Measurements from ENCODE around the gene SFMBT1. TPM values are rescaled to one million over a fixed set of nuclear protein-coding genes. Genes with fewer than 3 reads are reported as not detected.

The SFMBT1 gene
- total RNA-seq, 2 donors from 2014 or later = 6.9 to 17.6 TPM

DNA sequence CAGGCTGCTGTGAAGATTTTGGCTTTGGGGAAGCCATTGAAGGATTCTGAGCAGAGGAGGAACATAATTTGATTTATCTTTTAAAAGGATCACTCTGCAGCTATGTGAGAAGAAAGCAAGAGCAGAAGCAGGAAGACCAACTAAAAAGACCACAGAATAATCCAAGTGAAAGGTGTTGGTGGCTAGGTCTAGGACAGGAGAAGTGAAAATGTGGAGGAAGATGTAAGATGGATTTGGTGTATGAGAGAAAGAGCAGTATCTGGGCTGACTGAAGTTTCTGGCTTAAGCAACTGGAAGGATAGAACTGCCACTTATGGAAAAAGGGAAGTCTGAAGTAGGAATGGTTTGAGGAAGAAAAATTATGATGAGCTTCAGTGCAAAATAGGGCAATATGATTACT, 62.0 kb downstream of the SFMBT1 start:
- H3K27me3 ChIP-seq = no peaks in the 10 kb centered on the region
- H3K4me1 ChIP-seq = peaks cover 8% of the 10 kb centered on the region
- no peaks in the 10 kb centered on the region for H3K36me3 ChIP-seq (replicated peaks in 1 of 2; ENCODE audit: insufficient read depth in 1 of 2, low read depth in 2 of 2)
- peak overlapping the region in 2 of 4 donors; percentile 0 to 7 for H3K27ac ChIP-seq
- ATAC-seq (no peak), DNase-seq (no peak)
- intact Hi-C loops (cut with DNase I) = no loop called here
- H3K4me3 ChIP-seq = no peak overlapping the region
- H3K9me3 ChIP-seq = no peaks in the 10 kb centered on the region
- no peak for TF ChIP-seq POLR2A (IDR thresholded peaks at IDR 0.05)
- TF ChIP-seq, protein P1, sequence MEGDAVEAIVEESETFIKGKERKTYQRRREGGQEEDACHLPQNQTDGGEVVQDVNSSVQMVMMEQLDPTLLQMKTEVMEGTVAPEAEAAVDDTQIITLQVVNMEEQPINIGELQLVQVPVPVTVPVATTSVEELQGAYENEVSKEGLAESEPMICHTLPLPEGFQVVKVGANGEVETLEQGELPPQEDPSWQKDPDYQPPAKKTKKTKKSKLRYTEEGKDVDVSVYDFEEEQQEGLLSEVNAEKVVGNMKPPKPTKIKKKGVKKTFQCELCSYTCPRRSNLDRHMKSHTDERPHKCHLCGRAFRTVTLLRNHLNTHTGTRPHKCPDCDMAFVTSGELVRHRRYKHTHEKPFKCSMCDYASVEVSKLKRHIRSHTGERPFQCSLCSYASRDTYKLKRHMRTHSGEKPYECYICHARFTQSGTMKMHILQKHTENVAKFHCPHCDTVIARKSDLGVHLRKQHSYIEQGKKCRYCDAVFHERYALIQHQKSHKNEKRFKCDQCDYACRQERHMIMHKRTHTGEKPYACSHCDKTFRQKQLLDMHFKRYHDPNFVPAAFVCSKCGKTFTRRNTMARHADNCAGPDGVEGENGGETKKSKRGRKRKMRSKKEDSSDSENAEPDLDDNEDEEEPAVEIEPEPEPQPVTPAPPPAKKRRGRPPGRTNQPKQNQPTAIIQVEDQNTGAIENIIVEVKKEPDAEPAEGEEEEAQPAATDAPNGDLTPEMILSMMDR (IDR thresholded peaks at IDR 0.05) = no peak

DNA sequence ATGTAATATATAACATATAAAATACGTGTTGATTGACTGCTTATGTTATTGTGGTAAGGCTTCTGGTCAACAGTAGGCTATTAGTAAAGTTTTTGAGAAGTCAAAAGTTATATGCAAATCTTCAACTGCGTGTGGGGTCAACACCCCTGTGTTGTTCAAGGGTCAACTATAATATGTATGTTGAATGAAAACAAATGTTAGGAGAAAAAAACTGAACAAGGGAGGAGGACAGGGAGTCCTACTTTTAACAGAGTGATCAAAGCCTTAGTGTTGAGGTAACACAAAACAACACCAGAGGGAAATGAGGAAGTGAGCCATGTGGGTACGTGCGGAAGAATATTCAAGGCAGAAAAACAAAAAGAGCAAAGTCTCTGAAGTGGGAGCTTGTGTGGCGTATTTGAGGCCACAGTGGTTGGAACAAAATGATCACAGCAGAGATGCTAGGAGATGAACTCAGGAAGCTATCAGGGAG, 62.5 kb downstream of the SFMBT1 start:
- Histone ChIP-seq H3K4me1 (peaks cover 13% of the 10 kb centered on the region), H3K27ac (peak overlapping the region in 2 of 4 donors; percentile 0 to 7), H3K4me3 (no peak overlapping the region), H3K27me3 (no peaks in the 10 kb centered on the region), H3K9me3 (no peaks in the 10 kb centered on the region), H3K36me3 (replicated peaks in 1 of 2; ENCODE audit: insufficient read depth in 1 of 2, low read depth in 2 of 2) (no peaks in the 10 kb centered on the region)
- 69 to 84% methylated on average over 5 of the region's 5 CpGs for WGBS, 2 donors
- DNase-seq (peak in 1 of 4 donors; percentile 27), ATAC-seq (no peak)
- intact Hi-C loops (cut with DNase I) = no loop called here
- TF ChIP-seq POLR2A (IDR thresholded peaks at IDR 0.05) = no peak
- TF ChIP-seq, protein P1 (IDR thresholded peaks at IDR 0.05) = no peak

DNA sequence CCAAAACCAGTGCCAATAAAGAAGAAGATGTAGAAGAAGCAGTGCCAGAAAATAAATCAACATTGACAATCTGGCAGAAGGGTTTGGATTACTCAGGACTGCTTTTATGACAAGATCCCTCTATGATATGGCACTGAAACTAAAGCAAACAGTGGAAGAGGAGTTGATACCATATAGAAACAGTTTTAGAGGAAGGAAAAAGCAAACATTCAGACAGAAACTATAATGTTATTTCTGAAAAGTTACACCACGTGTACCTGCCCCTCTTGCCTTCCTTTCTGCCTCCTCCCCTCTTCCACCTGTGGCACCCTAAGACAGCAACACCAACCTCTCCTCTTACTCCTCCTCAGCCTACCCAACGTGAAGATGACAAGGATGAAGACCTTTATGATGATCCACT, 63.0 kb downstream of the SFMBT1 start:
- H3K9me3 ChIP-seq = no peaks in the 10 kb centered on the region
- H3K4me1 ChIP-seq = peaks cover 17% of the 10 kb centered on the region
- DNase-seq (no peak), ATAC-seq (no peak)
- intact Hi-C loops (cut with DNase I) = no loop called here
- no peaks in the 10 kb centered on the region for H3K36me3 ChIP-seq (replicated peaks in 1 of 2; ENCODE audit: insufficient read depth in 1 of 2, low read depth in 2 of 2)
- no peak for TF ChIP-seq POLR2A (IDR thresholded peaks at IDR 0.05)
- TF ChIP-seq, protein P1 (IDR thresholded peaks at IDR 0.05) = no peak
- no peaks in the 10 kb centered on the region for H3K27me3 ChIP-seq
- H3K4me3 ChIP-seq = no peak overlapping the region
- H3K27ac ChIP-seq = no peak overlapping the region
- WGBS, 2 donors = 62 to 69% methylated on average over 2 of the region's 2 CpGs

- peak overlapping the region in 3 of 4 donors; percentile 47 to 53 (median 47) for H3K27ac ChIP-seq
- ATAC-seq = peak; percentile 51
- intact Hi-C loops (cut with DNase I) = no loop called here
- no peak for TF ChIP-seq POLR2A (IDR thresholded peaks at IDR 0.05)
- TF ChIP-seq, protein P1 (IDR thresholded peaks at IDR 0.05) = no peak
- DNase-seq = peak in 2 of 4 donors; percentile 7 to 25
- 31 to 45% methylated on average over 5 of the region's 5 CpGs for WGBS, 2 donors
- H3K4me1 ChIP-seq = peaks cover 17% of the 10 kb centered on the region
- no peak overlapping the region for H3K4me3 ChIP-seq
- no peaks in the 10 kb centered on the region for H3K36me3 ChIP-seq (replicated peaks in 1 of 2; ENCODE audit: insufficient read depth in 1 of 2, low read depth in 2 of 2)
- no peaks in the 10 kb centered on the region for H3K9me3 ChIP-seq
- H3K27me3 ChIP-seq = no peaks in the 10 kb centered on the region
These were observed 66.5 kb downstream of the SFMBT1 start for GRCh38 chr3:52979190-52979983.
